ENCODE data around the gene GIT2.

The GIT2 gene

GRCh38 chr12:109967383-109968031 is 28.7 kb downstream of the GIT2 start:
- Histone ChIP-seq H2AK5ac (ENCODE audit: low read length, severe bottlenecking) (no peak overlapping the region), H3K23ac (ENCODE audit: low read length in 2 of 2) (no peak overlapping the region), H4K91ac (ENCODE audit: low read length) (no peak overlapping the region), H3K4me3 (ENCODE audit: insufficient read depth in 1 of 2, low read depth in 1 of 2, low read length in 2 of 2) (no peak overlapping the region), H3K27ac (ENCODE audit: low read length, poor library complexity, severe bottlenecking) (no peak overlapping the region), H3K4me2 (ENCODE audit: low read length, poor library complexity, severe bottlenecking) (no peak overlapping the region), H4K8ac (ENCODE audit: low read length) (no peak overlapping the region), H3K4me1 (ENCODE audit: control insufficient read depth, insufficient read depth, low read depth, low read length) (peaks cover 5% of the 10 kb centered on the region), H3K9ac (ENCODE audit: low read length) (no peak overlapping the region), H3K4ac (ENCODE audit: low read depth in 1 of 2, low read length in 2 of 2) (no peak overlapping the region), H3K14ac (ENCODE audit: low read length in 2 of 2) (no peak overlapping the region), H2BK120ac (ENCODE audit: low read depth, low read length) (no peak overlapping the region), H2AFZ (ENCODE audit: low read depth, low read length) (no peak overlapping the region), H3K79me1 (replicated peaks; ENCODE audit: low read length, poor library complexity, severe bottlenecking) (peaks cover 9% of the 10 kb centered on the region), H3K27me3 (ENCODE audit: control insufficient read depth in 1 of 2, insufficient read depth in 1 of 2, low read length in 2 of 2) (no peaks in the 10 kb centered on the region), H3K9me3 (ENCODE audit: control insufficient read depth, low read length) (no peaks in the 10 kb centered on the region), H3K36me3 (ENCODE audit: control insufficient read depth in 1 of 2, insufficient read depth in 2 of 2, low read depth in 1 of 2, low read length in 2 of 2) (peaks cover 43 to 72% of the 10 kb centered on the region in 2 experiments), H2BK12ac (ENCODE audit: low read length in 2 of 2) (no peak overlapping the region), H3K18ac (ENCODE audit: low read depth in 1 of 2, low read length in 2 of 2) (no peak overlapping the region), H2BK15ac (ENCODE audit: low read depth, poor library complexity, severe bottlenecking) (no peak overlapping the region), H2BK5ac (ENCODE audit: low read depth, low read length, poor library complexity, severe bottlenecking) (no peak overlapping the region)
- WGBS = 81% methylated on average over 6 of the region's 8 CpGs
- no peak for DNase-seq

- Histone ChIP-seq H3K9ac (ENCODE audit: low read length) (no peak overlapping the region), H2AK5ac (ENCODE audit: low read length, severe bottlenecking) (no peak overlapping the region), H3K79me1 (replicated peaks; ENCODE audit: low read length, poor library complexity, severe bottlenecking) (peaks cover 11% of the 10 kb centered on the region), H4K8ac (ENCODE audit: low read length) (no peak overlapping the region), H3K36me3 (ENCODE audit: control insufficient read depth in 1 of 2, insufficient read depth in 2 of 2, low read depth in 1 of 2, low read length in 2 of 2) (peaks cover 49 to 69% of the 10 kb centered on the region in 2 experiments), H3K9me3 (ENCODE audit: control insufficient read depth, low read length) (no peaks in the 10 kb centered on the region), H3K4ac (ENCODE audit: low read depth in 1 of 2, low read length in 2 of 2) (no peak overlapping the region), H3K4me3 (ENCODE audit: insufficient read depth in 1 of 2, low read depth in 1 of 2, low read length in 2 of 2) (no peak overlapping the region), H4K91ac (ENCODE audit: low read length) (no peak overlapping the region), H2BK120ac (ENCODE audit: low read depth, low read length) (no peak overlapping the region), H3K23ac (ENCODE audit: low read length in 2 of 2) (no peak overlapping the region), H3K27ac (ENCODE audit: low read length, poor library complexity, severe bottlenecking) (no peak overlapping the region), H3K18ac (ENCODE audit: low read depth in 1 of 2, low read length in 2 of 2) (no peak overlapping the region), H2AFZ (ENCODE audit: low read depth, low read length) (no peak overlapping the region), H2BK12ac (ENCODE audit: low read length in 2 of 2) (no peak overlapping the region), H3K14ac (ENCODE audit: low read length in 2 of 2) (no peak overlapping the region), H3K4me2 (ENCODE audit: low read length, poor library complexity, severe bottlenecking) (no peak overlapping the region), H3K27me3 (ENCODE audit: control insufficient read depth in 1 of 2, insufficient read depth in 1 of 2, low read length in 2 of 2) (no peaks in the 10 kb centered on the region), H2BK5ac (ENCODE audit: low read depth, low read length, poor library complexity, severe bottlenecking) (no peak overlapping the region), H2BK15ac (ENCODE audit: low read depth, poor library complexity, severe bottlenecking) (no peak overlapping the region), H3K4me1 (ENCODE audit: control insufficient read depth, insufficient read depth, low read depth, low read length) (peaks cover 5% of the 10 kb centered on the region)
- DNase-seq = no peak
- WGBS = 88% methylated on average over 2 of the region's 4 CpGs
Measured at GRCh38 chr12:109966546-109966945, 29.6 kb downstream of the GIT2 start.

- no peaks in the 10 kb centered on the region for H3K27me3 ChIP-seq (ENCODE audit: control insufficient read depth in 1 of 2, insufficient read depth in 1 of 2, low read length in 2 of 2)
- no peak overlapping the region for H4K8ac ChIP-seq (ENCODE audit: low read length)
- H2AFZ ChIP-seq (ENCODE audit: low read depth, low read length) = no peak overlapping the region
- no peak overlapping the region for H2BK5ac ChIP-seq (ENCODE audit: low read depth, low read length, poor library complexity, severe bottlenecking)
- DNase-seq = peak; percentile 55
- peaks cover 15% of the 10 kb centered on the region for H3K79me1 ChIP-seq (replicated peaks; ENCODE audit: low read length, poor library complexity, severe bottlenecking)
- H2BK15ac ChIP-seq (ENCODE audit: low read depth, poor library complexity, severe bottlenecking) = no peak overlapping the region
- H3K4me2 ChIP-seq (ENCODE audit: low read length, poor library complexity, severe bottlenecking) = no peak overlapping the region
- WGBS = 75% methylated on average over 2 of the region's 4 CpGs
- H3K23ac ChIP-seq (ENCODE audit: low read length in 2 of 2) = no peak overlapping the region
- peaks cover 36 to 69% of the 10 kb centered on the region in 2 experiments for H3K36me3 ChIP-seq (ENCODE audit: control insufficient read depth in 1 of 2, insufficient read depth in 2 of 2, low read depth in 1 of 2, low read length in 2 of 2)
- H3K14ac ChIP-seq (ENCODE audit: low read length in 2 of 2) = no peak overlapping the region
- H2AK5ac ChIP-seq (ENCODE audit: low read length, severe bottlenecking) = no peak overlapping the region
- H3K4me3 ChIP-seq (ENCODE audit: insufficient read depth in 1 of 2, low read depth in 1 of 2, low read length in 2 of 2) = no peak overlapping the region
- no peak overlapping the region for H3K4ac ChIP-seq (ENCODE audit: low read depth in 1 of 2, low read length in 2 of 2)
- no peak overlapping the region for H3K27ac ChIP-seq (ENCODE audit: low read length, poor library complexity, severe bottlenecking)
- H2BK120ac ChIP-seq (ENCODE audit: low read depth, low read length) = no peak overlapping the region
- H2BK12ac ChIP-seq (ENCODE audit: low read length in 2 of 2) = no peak overlapping the region
- H4K91ac ChIP-seq (ENCODE audit: low read length) = no peak overlapping the region
- peak overlapping the region; percentile 53 for H3K9ac ChIP-seq (ENCODE audit: low read length)
- no peaks in the 10 kb centered on the region for H3K9me3 ChIP-seq (ENCODE audit: control insufficient read depth, low read length)
- H3K4me1 ChIP-seq (ENCODE audit: control insufficient read depth, insufficient read depth, low read depth, low read length) = peaks cover 6% of the 10 kb centered on the region
- H3K18ac ChIP-seq (ENCODE audit: low read depth in 1 of 2, low read length in 2 of 2) = no peak overlapping the region
Measured at GRCh38 chr12:109963743-109964429, 32.3 kb downstream of the GIT2 start.

- Histone ChIP-seq H3K27ac (ENCODE audit: low read length, poor library complexity, severe bottlenecking) (no peak overlapping the region), H2BK120ac (ENCODE audit: low read depth, low read length) (no peak overlapping the region), H3K14ac (ENCODE audit: low read length in 2 of 2) (no peak overlapping the region), H3K79me1 (replicated peaks; ENCODE audit: low read length, poor library complexity, severe bottlenecking) (peaks cover 13% of the 10 kb centered on the region), H3K4me1 (ENCODE audit: control insufficient read depth, insufficient read depth, low read depth, low read length) (peaks cover 5% of the 10 kb centered on the region), H3K23ac (ENCODE audit: low read length in 2 of 2) (no peak overlapping the region), H3K4me2 (ENCODE audit: low read length, poor library complexity, severe bottlenecking) (no peak overlapping the region), H3K4me3 (ENCODE audit: insufficient read depth in 1 of 2, low read depth in 1 of 2, low read length in 2 of 2) (no peak overlapping the region), H3K4ac (ENCODE audit: low read depth in 1 of 2, low read length in 2 of 2) (no peak overlapping the region), H3K27me3 (ENCODE audit: control insufficient read depth in 1 of 2, insufficient read depth in 1 of 2, low read length in 2 of 2) (no peaks in the 10 kb centered on the region), H4K91ac (ENCODE audit: low read length) (no peak overlapping the region), H3K9ac (ENCODE audit: low read length) (no peak overlapping the region), H4K8ac (ENCODE audit: low read length) (no peak overlapping the region), H2AK5ac (ENCODE audit: low read length, severe bottlenecking) (no peak overlapping the region), H2BK5ac (ENCODE audit: low read depth, low read length, poor library complexity, severe bottlenecking) (no peak overlapping the region), H2BK15ac (ENCODE audit: low read depth, poor library complexity, severe bottlenecking) (no peak overlapping the region), H2AFZ (ENCODE audit: low read depth, low read length) (no peak overlapping the region), H3K9me3 (ENCODE audit: control insufficient read depth, low read length) (no peaks in the 10 kb centered on the region), H2BK12ac (ENCODE audit: low read length in 2 of 2) (no peak overlapping the region), H3K18ac (ENCODE audit: low read depth in 1 of 2, low read length in 2 of 2) (no peak overlapping the region), H3K36me3 (ENCODE audit: control insufficient read depth in 1 of 2, insufficient read depth in 2 of 2, low read depth in 1 of 2, low read length in 2 of 2) (peaks cover 32 to 74% of the 10 kb centered on the region in 2 experiments)
- 100% methylated on average over 1 of the region's 1 CpG for WGBS
- DNase-seq = no peak
Measured at GRCh38 chr12:109963330-109963729, 32.8 kb downstream of the GIT2 start.
